WTC11 (cell line): Measurements from ENCODE around the gene MICAL2. TPM values are rescaled to one million over a fixed set of nuclear protein-coding genes. Genes with fewer than 3 reads are reported as not detected.

Experiments used
- ATAC-seq: fragments of 200-7000 bp; cut with Tn5 transposase; 2 replicates; pipeline ENCODE4 v1.10.0; 2021; ENCODE audit warnings: mild to moderate bottlenecking, moderate library complexity
- CTCF ChIA-PET: fragments of 300-600 bp; sonication (Branson Sonifier 250); formaldehyde crosslinking; loops from one replicate; lab custom pipeline; 2021; ENCODE audit warnings: antibody characterized with exemption; lab: Charles Lee
- POLR2A ChIA-PET: fragments of 350-600 bp; sonication (Branson Sonifier 250); formaldehyde crosslinking; loops from one replicate; lab custom pipeline; 2021; ENCODE audit warnings: antibody characterized with exemption; lab: Charles Lee
- DNase-seq: peaks from one replicate; pipeline ENCODE4 v3.0.0; 2021; ENCODE audit warnings: low spot score
- H3K27ac Mint-ChIP-seq: 2 replicates; pipeline ENCODE4 v1.8.0; 2021; ENCODE audit warnings: mixed read lengths
- H3K27me3 Mint-ChIP-seq: 2 replicates; pipeline ENCODE4 v1.8.0; 2021; ENCODE audit warnings: low read depth, mild to moderate bottlenecking, moderate library complexity, mixed read lengths
- H3K36me3 Mint-ChIP-seq: 2 replicates; pipeline ENCODE4 v1.8.0; 2021; ENCODE audit warnings: mixed read lengths
- H3K4me1 Mint-ChIP-seq: 2 replicates; pipeline ENCODE4 v1.8.0; 2022; ENCODE audit warnings: mixed read lengths
- H3K4me3 Mint-ChIP-seq: 2 replicates; pipeline ENCODE4 v1.8.0; 2021; ENCODE audit warnings: mild to moderate bottlenecking, moderate library complexity, mixed read lengths
- H3K9me3 Mint-ChIP-seq: 2 replicates; pipeline ENCODE4 v1.8.0; 2021; ENCODE audit warnings: mixed read lengths
- AFF4 ChIP-seq: sonication (generic); formaldehyde crosslinking; IDR thresholded peaks from 2 replicates; pipeline ENCODE4 v1.8.1; 2023; ENCODE audit warnings: mild to moderate bottlenecking, missing genetic modification reagents, borderline replicate concordance
- AR ChIP-seq: fragments of 250-450 bp; sonication (Bioruptor Pico); IDR thresholded peaks from 2 replicates; pipeline ENCODE4 v1.9.0; 2021; ENCODE audit warnings: mild to moderate bottlenecking
- CREB1 ChIP-seq: sonication (generic); formaldehyde crosslinking; IDR thresholded peaks from 2 replicates; pipeline ENCODE4 v1.8.0; 2023; ENCODE audit warnings: mild to moderate bottlenecking, missing genetic modification reagents
- FOXP1 ChIP-seq: sonication (generic); formaldehyde crosslinking; IDR thresholded peaks from 2 replicates; pipeline ENCODE4 v1.8.0; 2022; ENCODE audit warnings: missing genetic modification reagents, mild to moderate bottlenecking, moderate library complexity, borderline replicate concordance
- IRF2 ChIP-seq: sonication (generic); formaldehyde crosslinking; IDR thresholded peaks from 2 replicates; pipeline ENCODE4 v1.8.0; 2022; ENCODE audit warnings: low read depth, missing genetic modification reagents, borderline replicate concordance
- MAX ChIP-seq: sonication (generic); formaldehyde crosslinking; IDR thresholded peaks from 2 replicates; pipeline ENCODE4 v1.8.0; 2022; ENCODE audit warnings: mild to moderate bottlenecking, missing genetic modification reagents
- SOX15 ChIP-seq: fragments of 250-450 bp; sonication (Bioruptor Pico); IDR thresholded peaks from 2 replicates; pipeline ENCODE4 v1.9.0; 2021; ENCODE audit warnings: mild to moderate bottlenecking
- SP1 ChIP-seq: sonication (generic); formaldehyde crosslinking; conservative IDR thresholded peaks from 2 replicates; pipeline ENCODE4 v1.8.1; 2022; ENCODE audit warnings: missing genetic modification reagents
- total RNA-seq: library from RNA; stranded (reverse); gene quantifications from 3 replicates; pipeline ENCODE4 v1.2.3, GENCODE V29; 2021
- TF ChIP-seq, protein P1 (sequence below): sonication (generic); formaldehyde crosslinking; IDR thresholded peaks from 2 replicates; pipeline ENCODE4 v1.8.0; 2023; ENCODE audit warnings: mild to moderate bottlenecking, missing genetic modification reagents
- TF ChIP-seq, protein P2 (sequence below): fragments of 250-450 bp; sonication (Bioruptor Pico); IDR thresholded peaks from 2 replicates; pipeline ENCODE4 v2.1.2; 2022; ENCODE audit warnings: mild to moderate bottlenecking, moderate library complexity
- TF ChIP-seq, protein P3 (sequence below): fragments of 250-450 bp; sonication (Bioruptor Pico); IDR thresholded peaks from 2 replicates; pipeline ENCODE4 v1.9.0; 2021; ENCODE audit warnings: moderate library complexity, mild to moderate bottlenecking, inconsistent platforms, borderline replicate concordance
- TF ChIP-seq, protein P4 (sequence below): fragments of 250-450 bp; sonication (Bioruptor Pico); IDR thresholded peaks from 2 replicates; pipeline ENCODE4 v1.9.0; 2021; ENCODE audit warnings: mild to moderate bottlenecking
- TF ChIP-seq, protein P5 (sequence below): sonication (generic); formaldehyde crosslinking; IDR thresholded peaks from 2 replicates; pipeline ENCODE4 v1.8.1; 2023; ENCODE audit warnings: mild to moderate bottlenecking, missing genetic modification reagents

The MICAL2 gene
- total RNA-seq, 1 experiment from 2014 or later = 3.1 TPM

DNA sequence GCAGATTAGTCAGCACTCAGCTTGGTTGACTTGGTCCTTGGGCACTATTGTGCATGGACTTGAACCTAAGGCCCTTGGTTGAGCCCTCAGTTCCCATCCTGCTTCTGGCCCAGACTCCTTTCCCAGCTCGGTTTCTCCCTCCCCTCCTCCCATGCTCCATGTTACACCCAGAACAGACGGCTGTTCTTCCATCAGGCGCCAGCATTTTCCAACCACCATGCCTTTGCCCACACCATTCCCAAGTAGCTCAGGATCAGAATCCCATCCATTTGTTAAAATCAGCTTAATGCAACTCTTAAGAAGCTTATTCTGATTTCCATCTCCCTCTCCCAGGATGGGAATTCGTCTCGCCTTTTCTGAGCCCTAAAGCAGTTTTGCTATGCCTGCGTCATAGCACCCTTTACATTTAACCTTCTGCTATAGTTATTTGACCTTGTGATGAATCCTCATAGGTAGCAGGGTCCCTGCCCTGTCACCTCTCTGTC is 110.7 kb downstream of the MICAL2 start (continued):
- TF ChIP-seq, protein P1, sequence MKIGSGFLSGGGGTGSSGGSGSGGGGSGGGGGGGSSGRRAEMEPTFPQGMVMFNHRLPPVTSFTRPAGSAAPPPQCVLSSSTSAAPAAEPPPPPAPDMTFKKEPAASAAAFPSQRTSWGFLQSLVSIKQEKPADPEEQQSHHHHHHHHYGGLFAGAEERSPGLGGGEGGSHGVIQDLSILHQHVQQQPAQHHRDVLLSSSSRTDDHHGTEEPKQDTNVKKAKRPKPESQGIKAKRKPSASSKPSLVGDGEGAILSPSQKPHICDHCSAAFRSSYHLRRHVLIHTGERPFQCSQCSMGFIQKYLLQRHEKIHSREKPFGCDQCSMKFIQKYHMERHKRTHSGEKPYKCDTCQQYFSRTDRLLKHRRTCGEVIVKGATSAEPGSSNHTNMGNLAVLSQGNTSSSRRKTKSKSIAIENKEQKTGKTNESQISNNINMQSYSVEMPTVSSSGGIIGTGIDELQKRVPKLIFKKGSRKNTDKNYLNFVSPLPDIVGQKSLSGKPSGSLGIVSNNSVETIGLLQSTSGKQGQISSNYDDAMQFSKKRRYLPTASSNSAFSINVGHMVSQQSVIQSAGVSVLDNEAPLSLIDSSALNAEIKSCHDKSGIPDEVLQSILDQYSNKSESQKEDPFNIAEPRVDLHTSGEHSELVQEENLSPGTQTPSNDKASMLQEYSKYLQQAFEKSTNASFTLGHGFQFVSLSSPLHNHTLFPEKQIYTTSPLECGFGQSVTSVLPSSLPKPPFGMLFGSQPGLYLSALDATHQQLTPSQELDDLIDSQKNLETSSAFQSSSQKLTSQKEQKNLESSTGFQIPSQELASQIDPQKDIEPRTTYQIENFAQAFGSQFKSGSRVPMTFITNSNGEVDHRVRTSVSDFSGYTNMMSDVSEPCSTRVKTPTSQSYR (CRISPR knock-in tag) = no peak
- TF ChIP-seq, protein P2, sequence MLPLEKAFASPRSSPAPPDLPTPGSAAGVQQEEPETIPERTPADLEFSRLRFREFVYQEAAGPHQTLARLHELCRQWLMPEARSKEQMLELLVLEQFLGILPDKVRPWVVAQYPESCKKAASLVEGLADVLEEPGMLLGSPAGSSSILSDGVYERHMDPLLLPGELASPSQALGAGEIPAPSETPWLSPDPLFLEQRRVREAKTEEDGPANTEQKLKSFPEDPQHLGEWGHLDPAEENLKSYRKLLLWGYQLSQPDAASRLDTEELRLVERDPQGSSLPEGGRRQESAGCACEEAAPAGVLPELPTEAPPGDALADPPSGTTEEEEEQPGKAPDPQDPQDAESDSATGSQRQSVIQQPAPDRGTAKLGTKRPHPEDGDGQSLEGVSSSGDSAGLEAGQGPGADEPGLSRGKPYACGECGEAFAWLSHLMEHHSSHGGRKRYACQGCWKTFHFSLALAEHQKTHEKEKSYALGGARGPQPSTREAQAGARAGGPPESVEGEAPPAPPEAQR (CRISPR knock-in tag) = no peak
- TF ChIP-seq, protein P3, sequence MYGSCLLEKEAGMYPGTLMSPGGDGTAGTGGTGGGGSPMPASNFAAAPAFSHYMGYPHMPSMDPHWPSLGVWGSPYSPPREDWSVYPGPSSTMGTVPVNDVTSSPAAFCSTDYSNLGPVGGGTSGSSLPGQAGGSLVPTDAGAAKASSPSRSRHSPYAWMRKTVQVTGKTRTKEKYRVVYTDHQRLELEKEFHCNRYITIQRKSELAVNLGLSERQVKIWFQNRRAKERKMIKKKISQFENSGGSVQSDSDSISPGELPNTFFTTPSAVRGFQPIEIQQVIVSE (CRISPR knock-in tag) = no peak

- H3K9me3 Mint-ChIP-seq = no peaks in the 10 kb centered on the region
- no peaks in the 10 kb centered on the region for H3K4me1 Mint-ChIP-seq
- H3K36me3 Mint-ChIP-seq = no peaks in the 10 kb centered on the region
- no peak for DNase-seq
- H3K4me3 Mint-ChIP-seq = no peak overlapping the region
- TF ChIP-seq IRF2 (CRISPR knock-in tag) (no peak), CREB1 (CRISPR knock-in tag) (no peak), SP1 (CRISPR knock-in tag) (no peak), AR (CRISPR knock-in tag) (no peak), SOX15 (CRISPR knock-in tag) (no peak), MAX (CRISPR knock-in tag) (no peak), AFF4 (CRISPR knock-in tag) (no peak), FOXP1 (CRISPR knock-in tag) (no peak)
- TF ChIP-seq, protein P2 (CRISPR knock-in tag) = no peak
- TF ChIP-seq, protein P4, sequence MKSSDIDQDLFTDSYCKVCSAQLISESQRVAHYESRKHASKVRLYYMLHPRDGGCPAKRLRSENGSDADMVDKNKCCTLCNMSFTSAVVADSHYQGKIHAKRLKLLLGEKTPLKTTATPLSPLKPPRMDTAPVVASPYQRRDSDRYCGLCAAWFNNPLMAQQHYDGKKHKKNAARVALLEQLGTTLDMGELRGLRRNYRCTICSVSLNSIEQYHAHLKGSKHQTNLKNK (CRISPR knock-in tag) = no peak
- TF ChIP-seq, protein P5, sequence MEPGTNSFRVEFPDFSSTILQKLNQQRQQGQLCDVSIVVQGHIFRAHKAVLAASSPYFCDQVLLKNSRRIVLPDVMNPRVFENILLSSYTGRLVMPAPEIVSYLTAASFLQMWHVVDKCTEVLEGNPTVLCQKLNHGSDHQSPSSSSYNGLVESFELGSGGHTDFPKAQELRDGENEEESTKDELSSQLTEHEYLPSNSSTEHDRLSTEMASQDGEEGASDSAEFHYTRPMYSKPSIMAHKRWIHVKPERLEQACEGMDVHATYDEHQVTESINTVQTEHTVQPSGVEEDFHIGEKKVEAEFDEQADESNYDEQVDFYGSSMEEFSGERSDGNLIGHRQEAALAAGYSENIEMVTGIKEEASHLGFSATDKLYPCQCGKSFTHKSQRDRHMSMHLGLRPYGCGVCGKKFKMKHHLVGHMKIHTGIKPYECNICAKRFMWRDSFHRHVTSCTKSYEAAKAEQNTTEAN (CRISPR knock-in tag) = no peak
- no peak for ATAC-seq
- CTCF ChIA-PET = no interaction called here
- no peak overlapping the region for H3K27ac Mint-ChIP-seq
- POLR2A ChIA-PET = no interaction called here
- H3K27me3 Mint-ChIP-seq = no peaks in the 10 kb centered on the region
Observed at GRCh38 chr11:12222055-12222792, 111.8 kb downstream of the MICAL2 start.
